Measurements from ENCODE around the gene UNC119B.
A peak's percentile ranks its signal among the peaks of the same experiment; 100 is the strongest.
"Not testable (repeated sequence)": the region's sequence is repeated elsewhere in the genome, so short reads cannot be mapped to it uniquely, and the experiment has no call there.

Gene UNC119B

DNA sequence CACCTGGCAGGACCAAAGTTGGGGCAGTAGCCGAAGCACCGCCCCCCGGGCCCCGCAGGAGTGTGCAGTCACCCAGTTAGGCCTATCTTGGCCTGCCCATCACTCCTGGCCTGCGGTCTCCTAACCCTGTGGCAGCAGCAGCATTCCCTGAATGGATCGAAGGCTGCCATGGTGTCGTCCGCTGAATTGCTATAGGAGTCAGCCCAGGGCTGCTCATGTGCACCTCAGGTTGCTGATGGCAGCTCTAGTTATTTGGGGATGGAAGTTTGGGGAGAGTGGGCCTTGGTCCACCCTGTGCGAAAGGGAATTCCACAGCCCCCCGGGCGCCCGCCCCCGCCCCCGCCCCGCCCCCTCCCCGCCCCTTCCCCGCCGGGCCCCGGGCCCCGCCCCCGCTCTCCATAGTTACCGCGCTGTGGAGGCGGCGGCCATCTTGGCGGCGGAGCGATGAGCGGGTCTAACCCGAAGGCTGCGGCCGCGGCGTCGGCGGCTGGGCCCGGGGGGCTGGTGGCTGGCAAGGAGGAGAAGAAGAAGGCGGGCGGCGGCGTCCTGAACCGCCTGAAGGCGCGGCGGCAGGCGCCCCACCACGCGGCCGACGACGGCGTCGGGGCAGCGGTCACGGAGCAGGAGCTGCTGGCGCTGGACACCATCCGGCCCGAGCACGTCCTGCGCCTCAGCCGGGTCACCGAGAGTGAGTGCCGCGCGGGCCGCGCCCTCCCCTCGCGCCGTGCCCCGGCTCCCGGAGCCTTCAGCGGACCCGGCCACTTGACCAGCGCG lies at the start of gene UNC119B:
Gene UNC119B, plus strand, starts transcription at position 428 of the 774 bp plus-strand sequence. Its CDS starts 17 bp downstream, at position 445.
- peak; percentile 59 for DNase-seq (ENCODE audit: low read depth)

GRCh38 chr12:120661432-120661831 lies 48.8 kb upstream of the UNC119B start:
- DNase-seq (ENCODE audit: low read depth), result no peak

- DNase-seq (ENCODE audit: low read depth), result no peak
Observed at GRCh38 chr12:120662879-120663278, 47.4 kb upstream of the UNC119B start.

DNA sequence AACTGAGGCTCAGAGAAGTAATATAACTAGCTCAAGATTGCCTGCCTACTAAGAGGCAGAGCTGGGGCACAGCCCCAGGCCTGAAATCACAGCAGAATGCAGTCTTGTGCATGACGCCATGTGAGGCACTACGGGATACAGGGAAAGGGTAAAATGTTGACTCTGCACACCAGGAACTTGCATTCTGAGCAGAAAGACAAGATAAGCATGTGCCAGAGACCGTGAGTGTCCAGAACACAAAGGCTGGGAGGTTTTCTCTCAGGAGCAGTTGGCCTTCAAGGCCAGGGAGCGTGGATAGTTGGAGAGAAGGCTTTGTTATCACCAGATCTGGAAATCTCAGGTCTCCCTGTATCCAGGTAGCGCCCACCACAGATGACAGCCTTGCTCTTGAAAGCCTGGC lies 46.5 kb upstream of the UNC119B start:
- no peak for DNase-seq (ENCODE audit: low read depth)

GRCh38 chr12:120666571-120667390 lies 43.5 kb upstream of the UNC119B start:
- DNase-seq (ENCODE audit: low read depth), result no peak

DNA sequence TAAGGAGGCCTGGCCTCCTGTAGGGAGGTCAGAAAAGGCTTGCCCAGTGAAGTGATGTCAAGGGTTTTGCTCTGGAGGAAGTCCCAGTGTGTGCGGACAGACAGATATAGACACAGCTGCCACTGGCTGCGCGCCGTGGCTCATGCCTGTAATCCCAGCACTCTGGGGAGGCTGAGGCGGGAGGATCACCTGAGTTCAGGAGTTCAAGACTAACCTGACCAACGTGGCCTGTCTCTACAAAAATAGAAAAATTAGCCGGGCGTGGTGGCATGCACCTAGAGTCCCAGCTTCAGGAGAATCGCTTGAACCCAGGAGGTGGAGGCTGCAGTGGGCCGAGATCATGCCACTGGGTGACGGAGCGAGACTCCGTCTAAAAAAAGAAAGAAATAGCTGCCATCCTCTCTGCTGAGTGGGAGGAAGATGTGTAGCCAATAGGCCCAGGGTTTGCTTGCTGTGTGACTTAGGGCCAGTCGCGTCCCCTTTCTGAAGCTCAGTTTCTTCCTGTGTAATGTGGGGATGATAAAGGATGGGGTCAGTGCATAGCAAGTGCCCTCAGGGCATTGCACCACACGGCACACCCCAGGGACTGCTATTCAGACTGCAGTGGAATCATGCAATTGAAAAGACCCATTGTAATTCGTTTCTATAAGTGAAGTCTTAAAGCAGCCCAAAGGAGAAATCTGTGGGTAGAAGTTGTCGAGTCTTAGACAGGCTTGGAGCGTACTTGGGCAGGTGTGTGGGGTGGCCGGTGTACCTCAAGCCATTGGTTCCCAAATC lies 42.0 kb upstream of the UNC119B start:
- DNase-seq (ENCODE audit: low read depth), result no peak

- DNase-seq (ENCODE audit: low read depth), result no peak
Observed at GRCh38 chr12:120668868-120669840, 41.1 kb upstream of the UNC119B start.

- not testable (repeated sequence) for DNase-seq (ENCODE audit: low read depth)
Observed at GRCh38 chr12:120670237-120670636, 40.0 kb upstream of the UNC119B start.

DNA sequence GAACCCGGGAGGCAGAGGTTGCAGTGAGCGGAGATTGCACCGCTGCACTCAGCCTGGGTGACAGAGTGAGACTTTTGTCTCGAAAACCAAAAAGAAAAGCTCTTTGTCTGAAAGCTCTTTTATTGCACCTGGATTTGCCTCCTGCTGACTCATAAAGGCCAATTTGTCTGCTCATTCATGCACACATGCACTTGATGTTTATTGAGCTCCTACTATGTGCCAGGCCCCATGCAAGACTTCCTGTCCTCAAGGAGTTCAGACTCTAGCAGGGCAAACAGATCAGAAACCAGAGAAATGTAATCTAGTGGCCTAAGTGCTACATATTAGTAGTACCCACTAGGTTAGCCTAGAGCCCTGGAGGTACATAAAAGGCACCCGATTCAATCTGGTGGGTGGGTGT lies 39.6 kb upstream of the UNC119B start:
- no peak for DNase-seq (ENCODE audit: low read depth)

- no peak for DNase-seq (ENCODE audit: low read depth)
Observed at GRCh38 chr12:120674097-120674636, 36.1 kb upstream of the UNC119B start.

DNA sequence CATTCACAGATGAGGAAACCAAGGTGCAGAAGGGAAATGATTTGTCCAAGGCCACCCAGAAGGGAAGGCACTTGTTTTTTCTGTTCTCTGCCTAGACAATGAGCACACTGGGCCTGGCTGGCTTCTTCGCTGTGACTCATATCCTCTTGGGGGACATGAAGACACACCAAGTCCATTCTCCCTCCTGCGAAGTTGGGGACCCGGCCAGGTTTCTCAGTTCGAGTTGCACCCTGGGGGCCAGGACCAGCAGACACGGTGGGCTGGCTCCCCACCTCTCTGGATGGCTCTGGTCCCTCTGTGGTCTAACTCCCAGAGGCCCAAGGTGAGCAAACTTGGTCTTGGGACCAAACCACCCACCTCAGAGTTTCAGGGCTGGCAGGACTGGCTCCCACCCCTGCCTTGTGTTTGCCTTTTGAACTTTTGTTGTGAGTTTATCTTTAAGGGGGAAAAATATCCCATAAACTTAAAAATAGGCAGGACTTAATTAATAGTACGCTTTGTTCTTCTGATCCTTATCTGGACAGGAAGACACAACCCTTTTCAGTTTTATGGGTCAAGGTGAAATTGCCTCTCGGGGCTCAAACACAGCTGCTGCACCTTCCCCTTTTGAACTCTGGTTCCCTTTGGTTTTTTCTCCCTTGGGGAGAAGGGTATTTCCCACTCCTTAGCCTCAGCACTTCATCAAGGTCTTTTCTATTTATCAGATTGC lies 32.3 kb upstream of the UNC119B start:
- DNase-seq (ENCODE audit: low read depth), result no peak

GRCh38 chr12:120678572-120678971 lies 31.7 kb upstream of the UNC119B start:
- no peak for DNase-seq (ENCODE audit: low read depth)

- no peak for DNase-seq (ENCODE audit: low read depth)
Observed at GRCh38 chr12:120680165-120680738, 30.0 kb upstream of the UNC119B start.

GRCh38 chr12:120684523-120684932 lies 25.7 kb upstream of the UNC119B start:
- no peak for DNase-seq (ENCODE audit: low read depth)

- no peak for DNase-seq (ENCODE audit: low read depth)
Observed at GRCh38 chr12:120685522-120685921, 24.7 kb upstream of the UNC119B start.

- peak; percentile 94 for DNase-seq (ENCODE audit: low read depth)
Observed at GRCh38 chr12:120686151-120686689, 24.0 kb upstream of the UNC119B start.

DNA sequence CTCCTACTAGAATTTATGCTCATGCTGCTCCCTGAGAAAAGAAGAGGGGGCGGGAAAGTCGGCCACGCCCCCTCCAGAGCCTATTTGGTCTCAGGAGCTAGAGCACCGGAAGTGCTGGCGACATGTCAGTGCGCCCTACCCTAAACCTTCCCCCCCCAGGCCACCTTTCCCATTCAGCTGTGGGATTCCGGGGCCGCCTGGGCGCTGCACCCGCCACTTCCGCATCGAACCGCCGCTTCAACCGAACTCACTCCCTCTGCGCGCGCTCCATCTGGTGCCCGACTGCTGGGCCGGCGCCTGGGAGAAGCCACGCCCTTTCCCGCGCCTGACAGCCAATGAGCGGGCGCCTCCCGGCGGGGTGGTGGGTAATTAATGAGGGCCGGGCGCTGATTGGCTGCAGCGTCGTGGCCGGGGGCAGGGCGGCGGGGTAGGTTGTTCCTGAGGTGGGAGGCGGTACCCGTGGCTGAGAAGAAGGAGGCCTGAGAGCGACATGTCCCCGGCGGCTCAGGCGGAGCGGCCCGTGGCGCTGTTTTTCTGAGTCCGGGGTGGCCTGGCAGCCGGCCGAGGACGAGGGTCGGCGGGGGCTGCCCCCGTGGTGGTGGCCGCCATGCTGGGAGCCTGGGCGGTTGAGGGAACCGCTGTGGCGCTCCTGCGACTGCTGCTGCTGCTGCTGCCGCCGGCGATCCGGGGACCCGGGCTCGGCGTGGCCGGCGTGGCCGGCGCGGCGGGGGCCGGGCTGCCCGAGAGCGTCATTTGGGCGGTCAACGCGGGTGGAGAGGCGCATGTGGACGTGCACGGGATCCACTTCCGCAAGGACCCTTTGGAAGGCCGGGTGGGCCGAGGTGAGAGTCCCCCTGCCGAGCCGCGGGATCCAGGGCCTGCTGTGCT lies 23.3 kb upstream of the UNC119B start, which contains the start of gene MLEC:
Gene MLEC, plus strand, starts transcription at position 460 of the 888 bp plus-strand sequence. Its CDS starts 148 bp downstream, at position 608.
- DNase-seq (ENCODE audit: low read depth), result peak; percentile 99

- peak; percentile 9 for DNase-seq (ENCODE audit: low read depth)
Observed at GRCh38 chr12:120687578-120688289, 22.5 kb upstream of the UNC119B start.
